Cardiac muscle cell (in vitro differentiated cells and primary cell): ENCODE results near the gene RTKN. TPM values are rescaled to one million over a fixed set of nuclear protein-coding genes. Genes with fewer than 3 reads are reported as not detected.

Source experiments
- DNase-seq, 2 donors: peaks; one replicate each; pipeline versions ENCODE4 v3.0.0 to v3.0.0-alpha.2; 2010 to 2017; ENCODE audit warnings: low read depth in 1 of 2, low spot score in 1 of 2
- H3K27ac ChIP-seq: fragments of 200-600 bp; sonication (generic); 2 replicates; pipeline ENCODE4 v1.5.1; 2016
- H3K27me3 ChIP-seq: fragments of 200-600 bp; sonication (generic); 2 replicates; pipeline ENCODE4 v1.6.0; 2016; ENCODE audit warnings: control low read depth
- H3K36me3 ChIP-seq: fragments of 200-600 bp; sonication (generic); 2 replicates; pipeline ENCODE4 v1.5.1; 2016; ENCODE audit warnings: control low read depth
- H3K4me1 ChIP-seq: fragments of 200-600 bp; sonication (generic); 2 replicates; pipeline ENCODE4 v1.8.1; 2017; ENCODE audit warnings: low read depth, mild to moderate bottlenecking, mixed run types
- H3K4me3 ChIP-seq: fragments of 200-600 bp; sonication (generic); 2 replicates; pipeline ENCODE4 v1.5.1; 2016; ENCODE audit warnings: mild to moderate bottlenecking
- H3K9me3 ChIP-seq: fragments of 200-600 bp; sonication (generic); 2 replicates; pipeline ENCODE4 v1.5.1; 2017; ENCODE audit warnings: low read depth, mild to moderate bottlenecking, control low read depth
- polyA plus RNA-seq: library from polyadenylated mRNA; unstranded; fragments of >200 nt; fragmentation: Nextera tagmentation; extraction: Ambion mirVana; gene quantifications from 2 replicates; pipeline ENCODE4 v1.2.1, GENCODE V29; 2016
- total RNA-seq: library from RNA; depleted of rRNA; stranded (reverse); fragments of >200 nt; gene quantifications from 2 replicates; pipeline ENCODE4 v1.2.3, GENCODE V29; 2016
- TF ChIP-seq, protein P1 (sequence below): IDR thresholded peaks from 2 replicates; pipeline ENCODE4 v1.5.1; 2012; ENCODE audit warnings: low read depth, mild to moderate bottlenecking, low read length

The RTKN gene
- total and polyA plus RNA-seq, 2 experiments from 2014 or later: 53.3 to 61.7 TPM

DNA sequence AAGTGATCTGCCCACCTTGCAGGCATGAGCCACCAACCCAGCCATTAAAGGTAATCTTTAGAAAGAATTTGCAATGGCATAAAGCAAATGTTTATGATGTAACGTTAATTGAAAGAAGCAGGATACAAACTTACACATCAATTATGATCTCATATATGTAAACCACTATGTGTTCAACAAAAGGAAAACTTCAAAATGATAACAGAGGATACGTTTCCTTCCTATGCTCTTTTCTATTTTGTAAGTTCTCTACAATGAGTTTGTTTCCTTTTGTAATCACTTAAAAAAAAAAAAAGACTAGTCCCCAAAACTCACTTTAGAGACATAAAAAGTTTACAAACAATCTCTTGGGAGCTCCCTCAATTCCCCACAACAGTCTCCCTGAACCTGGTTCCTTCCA, 21.7 kb downstream of the RTKN start:
- no peaks in the 10 kb centered on the region for H3K27me3 ChIP-seq
- H3K4me3 ChIP-seq: no peak overlapping the region
- no peak for DNase-seq
- H3K9me3 ChIP-seq: no peaks in the 10 kb centered on the region
- peaks cover 3% of the 10 kb centered on the region for H3K36me3 ChIP-seq
- TF ChIP-seq, protein P1, sequence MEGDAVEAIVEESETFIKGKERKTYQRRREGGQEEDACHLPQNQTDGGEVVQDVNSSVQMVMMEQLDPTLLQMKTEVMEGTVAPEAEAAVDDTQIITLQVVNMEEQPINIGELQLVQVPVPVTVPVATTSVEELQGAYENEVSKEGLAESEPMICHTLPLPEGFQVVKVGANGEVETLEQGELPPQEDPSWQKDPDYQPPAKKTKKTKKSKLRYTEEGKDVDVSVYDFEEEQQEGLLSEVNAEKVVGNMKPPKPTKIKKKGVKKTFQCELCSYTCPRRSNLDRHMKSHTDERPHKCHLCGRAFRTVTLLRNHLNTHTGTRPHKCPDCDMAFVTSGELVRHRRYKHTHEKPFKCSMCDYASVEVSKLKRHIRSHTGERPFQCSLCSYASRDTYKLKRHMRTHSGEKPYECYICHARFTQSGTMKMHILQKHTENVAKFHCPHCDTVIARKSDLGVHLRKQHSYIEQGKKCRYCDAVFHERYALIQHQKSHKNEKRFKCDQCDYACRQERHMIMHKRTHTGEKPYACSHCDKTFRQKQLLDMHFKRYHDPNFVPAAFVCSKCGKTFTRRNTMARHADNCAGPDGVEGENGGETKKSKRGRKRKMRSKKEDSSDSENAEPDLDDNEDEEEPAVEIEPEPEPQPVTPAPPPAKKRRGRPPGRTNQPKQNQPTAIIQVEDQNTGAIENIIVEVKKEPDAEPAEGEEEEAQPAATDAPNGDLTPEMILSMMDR: no peak
- H3K27ac ChIP-seq: no peak overlapping the region
- H3K4me1 ChIP-seq: no peaks in the 10 kb centered on the region

DNA sequence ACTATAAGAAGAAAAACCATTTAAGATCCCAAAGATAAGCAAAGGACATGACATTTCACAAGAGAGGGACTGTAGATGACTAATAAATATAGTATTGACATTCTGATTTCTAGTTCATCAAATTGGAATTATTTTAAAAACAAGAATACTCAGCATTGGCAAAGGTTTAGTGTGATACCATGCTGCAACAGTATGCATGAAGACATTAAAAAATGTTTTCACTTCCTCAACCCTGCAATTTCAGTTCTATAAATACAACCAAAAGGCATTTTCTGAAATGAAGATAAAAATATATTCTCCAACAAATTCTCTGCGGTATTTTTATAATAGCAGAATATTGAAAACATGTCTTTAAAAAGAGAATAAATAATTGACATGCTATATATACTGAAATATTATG, 22.4 kb downstream of the RTKN start:
- no peak for DNase-seq
- Histone ChIP-seq H3K4me1 (no peaks in the 10 kb centered on the region), H3K4me3 (no peak overlapping the region), H3K27me3 (no peaks in the 10 kb centered on the region), H3K36me3 (no peaks in the 10 kb centered on the region), H3K9me3 (no peaks in the 10 kb centered on the region), H3K27ac (no peak overlapping the region)
- TF ChIP-seq, protein P1: no peak

DNA sequence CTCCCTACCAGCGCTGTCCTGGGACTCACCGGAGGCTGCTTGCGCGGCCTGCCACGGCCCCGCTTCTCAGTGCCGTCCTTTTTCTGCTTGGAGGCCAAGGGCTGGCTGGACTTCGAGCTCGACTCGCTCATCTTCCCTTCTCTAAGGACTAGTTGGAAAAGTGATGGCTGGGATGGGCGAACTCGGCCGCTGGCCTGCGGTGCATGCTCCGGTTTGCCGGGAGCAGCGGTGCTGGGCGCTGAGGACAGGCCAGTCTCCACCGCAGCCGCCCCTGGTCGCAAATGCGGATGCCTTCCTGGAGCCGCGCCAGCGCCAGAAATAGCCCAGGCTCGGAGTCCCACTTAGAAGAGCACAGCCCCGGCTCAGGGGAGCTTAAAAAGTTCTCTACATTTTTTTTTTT, 23.4 kb downstream of the RTKN start:
- DNase-seq: no peak
- Histone ChIP-seq H3K27ac (no peak overlapping the region), H3K27me3 (no peaks in the 10 kb centered on the region), H3K4me3 (no peak overlapping the region), H3K4me1 (no peaks in the 10 kb centered on the region), H3K9me3 (no peaks in the 10 kb centered on the region), H3K36me3 (no peaks in the 10 kb centered on the region)
- TF ChIP-seq, protein P1: no peak

DNA sequence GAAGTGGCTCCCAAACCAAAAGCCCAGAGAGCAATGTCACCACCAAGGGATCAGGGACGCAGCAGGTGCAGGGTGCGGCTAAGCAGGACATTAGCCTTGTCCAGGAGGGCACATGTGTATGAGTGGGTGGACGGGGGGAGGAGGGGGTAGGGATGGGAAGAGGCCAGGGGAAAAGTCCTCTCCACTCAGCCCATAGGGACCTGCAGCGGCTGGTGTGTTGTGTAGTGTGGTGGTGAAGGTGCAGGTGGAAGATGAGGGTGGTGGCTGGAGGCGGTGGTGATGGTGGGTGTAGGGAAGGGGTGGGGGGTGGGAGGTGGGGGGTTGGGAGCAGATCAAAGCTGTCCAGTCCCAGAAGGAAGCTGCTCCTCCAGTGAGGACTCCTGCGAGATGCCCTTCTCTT, 24.0 kb downstream of the RTKN start:
- DNase-seq: no peak
- Histone ChIP-seq H3K27me3 (no peaks in the 10 kb centered on the region), H3K27ac (no peak overlapping the region), H3K9me3 (no peaks in the 10 kb centered on the region), H3K4me1 (no peaks in the 10 kb centered on the region), H3K4me3 (no peak overlapping the region), H3K36me3 (no peaks in the 10 kb centered on the region)
- TF ChIP-seq, protein P1: no peak

DNA sequence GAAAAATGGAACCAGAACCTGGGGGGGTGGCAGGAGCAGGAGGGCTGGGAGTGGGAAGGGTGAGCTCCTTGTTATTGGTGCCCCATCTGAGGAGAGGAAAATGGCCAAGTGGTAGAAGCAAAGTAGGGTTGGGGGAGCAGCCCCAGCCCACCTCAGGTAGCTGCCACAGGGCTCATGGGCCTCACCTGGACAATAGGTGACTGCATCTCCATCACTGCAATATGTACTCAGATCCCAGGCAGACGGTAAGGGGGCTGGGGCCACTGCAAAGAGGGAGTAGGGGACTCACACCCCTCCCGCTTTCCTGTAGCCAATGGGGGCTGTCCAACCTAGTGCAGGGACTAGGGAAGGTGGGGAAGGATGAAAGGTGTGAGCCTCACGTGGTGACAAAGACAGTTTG, 24.5 kb downstream of the RTKN start:
- H3K27ac ChIP-seq: no peak overlapping the region
- no peaks in the 10 kb centered on the region for H3K9me3 ChIP-seq
- H3K4me3 ChIP-seq: no peak overlapping the region
- TF ChIP-seq, protein P1: no peak
- no peaks in the 10 kb centered on the region for H3K27me3 ChIP-seq
- H3K36me3 ChIP-seq: no peaks in the 10 kb centered on the region
- H3K4me1 ChIP-seq: no peaks in the 10 kb centered on the region
- no peak for DNase-seq

DNA sequence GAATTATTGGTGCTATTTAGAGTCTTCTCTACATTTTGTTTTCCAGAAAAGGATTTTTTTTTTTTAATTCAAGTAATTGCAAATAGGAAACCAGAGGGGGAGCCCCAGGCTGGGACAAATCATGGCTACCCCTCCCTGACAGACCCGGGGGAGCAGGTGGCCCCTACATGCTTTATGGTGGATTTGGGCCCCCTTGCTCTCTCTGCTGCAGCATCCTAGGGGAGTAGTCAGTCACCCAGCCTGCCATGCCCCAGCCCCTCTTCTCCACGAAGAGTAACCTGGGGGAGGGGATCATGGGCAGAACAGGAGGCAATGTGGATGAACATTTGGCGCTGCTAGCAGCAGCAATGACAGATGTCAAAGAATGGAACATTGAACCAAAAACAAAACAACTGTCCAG, 25.0 kb downstream of the RTKN start:
- Histone ChIP-seq H3K36me3 (no peaks in the 10 kb centered on the region), H3K27me3 (no peaks in the 10 kb centered on the region), H3K27ac (no peak overlapping the region), H3K9me3 (no peaks in the 10 kb centered on the region), H3K4me1 (no peaks in the 10 kb centered on the region), H3K4me3 (no peak overlapping the region)
- no peak for DNase-seq
- TF ChIP-seq, protein P1: no peak
